K562 (cell line): ENCODE results near the gene KNOP1. TPM values are rescaled to one million over a fixed set of nuclear protein-coding genes. Genes with fewer than 3 reads are reported as not detected.

ENCODE experiments used
- ATAC-seq: fragments of 200-7000 bp; cut with Tn5 transposase; 3 replicates; pipeline ENCODE4 v1.9.1; 2020; ENCODE audit warnings: moderate library complexity
- BruUV-seq: library from RNA; stranded (reverse); fragments of 400-500 nt; replicated peaks from 2 replicates; lab custom pipeline; 2021; lab: Mats Ljungman, UMichigan
- CTCF ChIA-PET: fragments of 300-600 bp; formaldehyde crosslinking; extraction: SDS; loops from one replicate; lab custom pipeline; 2021; ENCODE audit warnings: low intra/inter-chr PET ratio; lab: Yijun Ruan, JAX
- POLR2A ChIA-PET: fragments of 300-600, 350-650 bp; sonication (Branson Sonifier 250); formaldehyde crosslinking; extraction: SDS; loops from one replicate; lab custom pipeline; 2021; ENCODE audit warnings: antibody characterized with exemption, inconsistent platforms; lab: Yijun Ruan, JAX
- DNase-seq, 4 experiments: peaks; one replicate each; pipeline versions ENCODE4 v3.0.0 to v3.0.0-alpha.2; 2011 to 2018; ENCODE audit warnings: low spot score in 3 of 4, mixed read lengths in 3 of 4; ENCODE audit errors: extremely low read depth in 1 of 4
- FAIRE-seq: peaks from 2 replicates; lab custom pipeline; 2011; peaks lifted over from hg19 to GRCh38; lab: Jason Lieb, UNC
- H2AFZ ChIP-seq: 2 replicates; pipeline ENCODE4 v1.6.0; 2011; ENCODE audit warnings: low read depth, low read length, control low read depth, inconsistent platforms
- H3K27ac ChIP-seq: fragments of 200-600 bp; 3 replicates; pipeline ENCODE4 v1.8.0; 2011; ENCODE audit warnings: low read depth, mild to moderate bottlenecking, control low read depth, inconsistent platforms, low read length, moderate library complexity, mixed read lengths; ENCODE audit errors: extremely low read depth
- H3K27me3 ChIP-seq, 2 experiments: fragments of 300-600 bp in 1 of 2; 2 replicates in 1 of 2; 3 replicates in 1 of 2; pipeline versions ENCODE4 v1.6.0 to v1.8.0; 2011; ENCODE audit warnings: inconsistent platforms in 2 of 2, low read length in 2 of 2, mild to moderate bottlenecking in 1 of 2, mixed read lengths in 1 of 2, moderate library complexity in 1 of 2; ENCODE audit not compliant: control insufficient read depth in 2 of 2, insufficient read depth in 2 of 2
- H3K36me3 ChIP-seq: fragments of 300-600 bp; 3 replicates; pipeline ENCODE4 v1.8.0; 2011; ENCODE audit warnings: mild to moderate bottlenecking, low read length, inconsistent platforms; ENCODE audit not compliant: control insufficient read depth, insufficient read depth
- H3K4me1 ChIP-seq, 2 experiments: fragments of 200-600 bp in 1 of 2; replicated peaks in 1 of 2; 2 replicates in 1 of 2; 3 replicates in 1 of 2; pipeline versions ENCODE4 v1.5.1 to v1.8.0; 2011; ENCODE audit warnings: inconsistent platforms in 2 of 2, low read length in 2 of 2, mild to moderate bottlenecking in 1 of 2, mixed read lengths in 1 of 2, moderate library complexity in 1 of 2; ENCODE audit not compliant: control insufficient read depth in 2 of 2, insufficient read depth in 2 of 2
- H3K4me2 ChIP-seq: 2 replicates; pipeline ENCODE4 v1.6.1; 2011; ENCODE audit warnings: low read length, control low read depth, inconsistent platforms, mixed read lengths; ENCODE audit not compliant: insufficient read depth
- H3K4me3 ChIP-seq: fragments of 200-600 bp; sonication (generic), shearing (Covaris generic); 2 replicates; pipeline ENCODE4 v1.5.1; 2016; ENCODE audit warnings: control low read depth, inconsistent platforms
- H3K79me2 ChIP-seq: fragments of 200-600 bp; 3 replicates; pipeline ENCODE4 v1.8.0; 2011; ENCODE audit warnings: low read length, inconsistent platforms; ENCODE audit not compliant: control insufficient read depth, insufficient read depth
- H3K9ac ChIP-seq, 2 experiments: 2 replicates each; pipeline versions ENCODE4 v1.6.0 to v1.6.1; 2011; ENCODE audit warnings: low read depth in 2 of 2, low read length in 2 of 2, control low read depth in 1 of 2, inconsistent platforms in 1 of 2, mild to moderate bottlenecking in 1 of 2, mixed read lengths in 1 of 2; ENCODE audit not compliant: insufficient read depth in 1 of 2
- H3K9me1 ChIP-seq: one replicate; pipeline ENCODE4 v1.6.0; 2011; ENCODE audit warnings: inconsistent platforms, mild to moderate bottlenecking, low read length, moderate library complexity; ENCODE audit not compliant: control insufficient read depth, insufficient read depth
- H3K9me3 ChIP-seq: replicated peaks from 2 replicates; pipeline ENCODE4 v1.5.1; 2011; ENCODE audit warnings: low read depth, low read length, inconsistent platforms; ENCODE audit not compliant: control insufficient read depth, insufficient read depth
- H4K20me1 ChIP-seq: replicated peaks from 2 replicates; pipeline ENCODE4 v1.6.1; 2011; ENCODE audit warnings: low read length, inconsistent platforms, mixed read lengths; ENCODE audit not compliant: control insufficient read depth, insufficient read depth
- DPF2 ChIP-seq: fragments of 450-650 bp; IDR thresholded peaks from 2 replicates; pipeline ENCODE4 v1.6.1; 2016
- HMG20B ChIP-seq: fragments of 250-450 bp; sonication (Bioruptor Pico); IDR thresholded peaks from 2 replicates; pipeline ENCODE4 v1.5.0; 2021; ENCODE audit warnings: mild to moderate bottlenecking
- MECOM ChIP-seq: fragments of 250-450 bp; sonication (Bioruptor Pico); IDR thresholded peaks from 2 replicates; pipeline ENCODE4 v1.8.0; 2022; ENCODE audit warnings: inconsistent platforms
- NFIC ChIP-seq: fragments of 450-650 bp; IDR thresholded peaks from 2 replicates; pipeline ENCODE4 v1.6.1; 2017; ENCODE audit warnings: mild to moderate bottlenecking, inconsistent platforms
- NR2C2 ChIP-seq, 2 experiments: fragments of 200-800 bp in 1 of 2; sonication (Bioruptor generic) in 1 of 2; sonication (generic) in 1 of 2; formaldehyde crosslinking in 1 of 2; IDR thresholded peaks; 2 replicates each; pipeline versions ENCODE4 v1.6.1 to v1.8.0; 2016 to 2022; ENCODE audit warnings: mild to moderate bottlenecking in 1 of 2, missing compliant biosample characterization in 1 of 2, missing genetic modification characterization in 1 of 2, missing genetic modification reagents in 1 of 2
- WGBS: fragments of 100-300 bp; shearing (Covaris generic); methylation state at CpG from one replicate; pipeline ENCODE4 v1.1.6; 2016; ENCODE audit warnings: low coverage, mixed read lengths; ENCODE audit not compliant: insufficient coverage; ENCODE audit errors: missing lambda C conversion rate; 5-methylcytosine and 5-hydroxymethylcytosine counted together
- in situ Hi-C: fragments of 300-500 bp; cut with MboI; formaldehyde crosslinking; loops from 4 replicates; pipeline ENCODE4 v1.15.0; 2018; ENCODE audit warnings: inconsistent platforms, mixed read lengths
- intact Hi-C: fragments of 100-400 bp; cut with micrococcal nuclease; formaldehyde crosslinking; loops from 2 replicates; pipeline ENCODE4 v1.14.2; 2022
- polyA plus RNA-seq, 8 experiments: library from polyadenylated mRNA; depleted of rRNA in 4 of 8; stranded (reverse) in 5 of 8; unstranded in 3 of 8; fragments of >200 nt; fragmentation: Nextera tagmentation in 2 of 8; fragmentation: Illumina TruSeq in 1 of 8; extraction: Ambion mirVana in 2 of 8; extraction: Trizol in 1 of 8; gene quantifications; 2 replicates each; pipeline versions ENCODE4 v1.2.1 to v1.2.3, GENCODE V29; 2011 to 2014; ENCODE audit warnings: inconsistent platforms in 1 of 8, missing spikeins in 1 of 8
- total RNA-seq, 7 experiments: library from RNA; depleted of rRNA in 6 of 7; stranded (reverse); fragments of >200 nt in 6 of 7; fragmentation: Illumina TruSeq in 2 of 7; extraction: Trizol in 2 of 7; gene quantifications; 2 replicates each; pipeline versions ENCODE4 v1.2.1 to v1.2.3, GENCODE V29; 2011 to 2021; ENCODE audit warnings: low replicate concordance in 1 of 7

Gene KNOP1
- total and polyA plus RNA-seq, 9 of the 15 experiments (the other 6 are each of a cell fraction or from before 2014, with no cell fraction given): 22.4 to 57.6 (median 39.3) TPM

DNA sequence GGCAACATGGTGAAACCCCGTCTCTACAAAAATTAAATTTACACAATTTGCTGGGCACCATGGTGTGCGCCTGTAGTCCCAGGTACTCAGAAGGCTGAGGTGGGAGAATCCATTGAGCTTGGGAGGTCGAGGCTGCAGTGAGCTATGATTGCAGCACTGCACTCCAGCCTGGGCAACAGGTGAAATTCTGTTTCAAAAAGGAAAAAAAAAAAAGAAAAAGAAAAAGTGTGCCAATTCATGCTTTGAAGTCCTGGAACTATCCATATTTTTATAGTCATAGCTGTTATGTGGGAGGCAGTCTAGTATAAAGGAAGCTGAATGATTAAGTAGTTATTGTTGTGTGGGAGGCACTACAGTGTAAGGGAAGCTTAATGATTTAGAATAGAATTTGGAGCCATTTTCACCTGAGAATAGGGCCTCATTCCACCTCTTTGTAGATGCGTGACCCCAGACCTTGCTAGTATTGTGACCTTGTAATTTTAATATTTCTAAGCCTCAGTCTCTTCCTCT lies 31.6 kb upstream of the KNOP1 start (continued):
- TF ChIP-seq NR2C2 (CRISPR knock-in tag; IDR thresholded peaks at IDR 0.05) (no peak), NR2C2 (tag; IDR thresholded peaks at IDR 0.05) (no peak), MECOM (CRISPR knock-in tag) (no peak), DPF2 (no peak)

DNA sequence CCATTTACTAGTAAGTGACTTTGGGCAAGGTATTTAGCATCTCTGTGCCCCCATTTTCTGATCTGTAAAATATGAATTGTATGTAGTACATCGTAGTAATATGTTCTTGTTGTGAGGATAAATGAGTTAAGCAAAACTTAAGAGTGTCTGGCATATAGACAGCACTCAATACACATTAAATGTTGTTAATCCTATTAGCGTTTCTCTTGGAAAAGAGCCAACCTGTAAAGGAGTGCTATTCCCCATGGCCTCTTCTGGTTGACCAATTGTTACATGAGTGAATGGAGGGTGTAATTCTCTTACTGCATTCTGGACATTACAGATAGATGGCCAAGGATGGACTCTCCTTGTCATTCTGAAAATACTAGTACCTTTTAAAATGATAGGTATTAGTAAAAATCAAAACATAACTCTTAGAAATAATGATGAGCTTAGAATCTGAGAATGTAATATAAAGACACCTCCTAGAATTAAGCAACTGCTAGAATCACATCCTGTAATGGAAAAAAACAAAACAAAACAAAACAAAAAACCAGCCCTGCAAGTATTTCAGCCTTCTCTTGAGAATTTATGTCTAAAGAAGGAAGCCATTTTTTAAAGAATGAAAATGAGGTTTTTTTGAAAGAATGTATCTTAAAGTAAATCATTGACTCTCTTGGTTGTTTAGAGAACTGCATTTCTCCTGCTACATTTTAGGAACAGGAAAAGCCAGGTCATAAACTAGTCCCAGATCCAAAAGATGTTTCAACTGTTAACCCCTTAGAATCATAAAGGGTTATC lies 30.6 kb upstream of the KNOP1 start:
- Histone ChIP-seq H3K4me3 (no peak overlapping the region), H2AFZ (no peak overlapping the region), H3K4me1 (peaks cover 4 to 10% of the 10 kb centered on the region in 2 experiments; a peak in 3 of 5 replicates), H3K9me1 (no peaks in the 10 kb centered on the region), H3K4me2 (no peak overlapping the region), H3K36me3 (no peaks in the 10 kb centered on the region), H4K20me1 (no peaks in the 10 kb centered on the region), H3K9me3 (no peaks in the 10 kb centered on the region), H3K27ac (no peak overlapping the region), H3K27me3 (no peaks in the 10 kb centered on the region), H3K79me2 (no peaks in the 10 kb centered on the region), H3K9ac (no peak overlapping the region)
- ChIA-PET CTCF (no interaction called here), POLR2A (interaction anchor here (1.6 kb wide), 1 partner anchor 10 kb away, joined by 3 read pairs; no protein-coding TSS in a partner anchor)
- WGBS: 19% methylated on average over 2 of the region's 2 CpGs
- DNase-seq (no peak), ATAC-seq (no peak), FAIRE-seq (no peak)
- TF ChIP-seq HMG20B (CRISPR knock-in tag): no peak
- 0 out of 2 replicates have a peak, but pooled peaks have one; percentile 9 for TF ChIP-seq NFIC
- intact Hi-C loops (no loop called here), in situ Hi-C loops (no loop called here)
- no TSS peak for BruUV-seq
